HG02588 (cell line): Measurements from ENCODE around the gene MAN1C1.
"Not testable (repeated sequence)": the region's sequence is repeated elsewhere in the genome, so short reads cannot be mapped to it uniquely, and the experiment has no call there.

Source experiments
- ATAC-seq: cut with Tn5 transposase; IDR thresholded peaks from one replicate; pipeline ENCODE4 v1.9.1; 2021; ENCODE audit warnings: mild to moderate bottlenecking, moderate library complexity; ENCODE audit not compliant: unreplicated experiment

MAN1C1 gene

DNA sequence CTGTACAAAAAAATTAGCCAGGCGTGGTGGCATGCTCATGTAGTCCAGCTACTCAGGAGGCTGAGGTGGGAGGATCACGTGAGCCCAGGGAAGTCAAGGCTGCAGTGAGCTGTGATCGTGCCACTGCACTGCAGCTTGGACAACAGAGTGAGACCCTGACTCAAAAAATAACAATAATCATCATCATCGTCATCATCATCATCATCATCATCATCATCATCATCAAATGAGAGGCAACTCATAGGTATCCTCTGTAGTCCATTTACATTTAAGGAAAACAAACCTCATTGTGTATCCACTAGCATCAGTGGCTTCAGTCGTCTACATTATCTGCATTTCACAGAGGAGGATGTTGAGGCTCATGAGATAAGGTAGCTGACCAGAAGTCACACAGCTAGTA, 114.6 kb downstream of the MAN1C1 start:
- ATAC-seq: no peak

DNA sequence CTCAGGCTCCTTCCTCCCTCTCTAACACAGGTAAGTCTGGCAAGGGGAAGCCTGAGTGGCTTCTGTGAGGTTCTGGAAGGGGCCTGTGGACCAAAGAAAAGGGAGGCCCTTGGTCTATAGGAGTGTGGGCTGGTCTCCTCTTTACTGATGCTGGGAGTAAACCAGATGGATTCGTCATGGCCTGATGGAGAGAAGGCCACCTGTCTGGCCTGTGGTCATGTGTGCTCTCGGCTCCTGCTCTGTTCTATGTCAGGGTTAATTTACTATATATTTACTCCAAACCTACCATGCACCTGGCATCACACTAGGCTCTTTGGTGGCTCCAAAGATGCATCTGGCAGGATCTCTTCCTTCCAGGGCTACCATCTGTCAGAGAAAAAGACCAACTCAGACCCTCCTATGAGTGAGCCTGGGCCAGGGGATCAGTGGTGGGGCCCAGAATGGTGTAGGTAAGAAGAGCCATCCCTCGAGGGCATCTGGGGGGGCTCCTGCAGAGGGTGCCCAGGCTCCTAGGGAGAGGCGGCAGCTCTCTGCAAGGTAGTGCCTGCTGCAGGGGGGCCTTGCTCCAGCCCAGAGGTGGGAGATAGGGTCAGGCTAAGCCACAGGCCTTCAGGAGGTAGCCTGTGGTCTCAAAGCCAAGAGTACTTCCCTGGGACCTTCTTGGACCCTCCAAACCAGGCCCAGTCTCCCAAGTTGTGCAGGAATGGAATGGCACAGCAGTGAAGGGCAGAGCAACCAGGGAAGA, 115.2 kb downstream of the MAN1C1 start:
- ATAC-seq: no peak

DNA sequence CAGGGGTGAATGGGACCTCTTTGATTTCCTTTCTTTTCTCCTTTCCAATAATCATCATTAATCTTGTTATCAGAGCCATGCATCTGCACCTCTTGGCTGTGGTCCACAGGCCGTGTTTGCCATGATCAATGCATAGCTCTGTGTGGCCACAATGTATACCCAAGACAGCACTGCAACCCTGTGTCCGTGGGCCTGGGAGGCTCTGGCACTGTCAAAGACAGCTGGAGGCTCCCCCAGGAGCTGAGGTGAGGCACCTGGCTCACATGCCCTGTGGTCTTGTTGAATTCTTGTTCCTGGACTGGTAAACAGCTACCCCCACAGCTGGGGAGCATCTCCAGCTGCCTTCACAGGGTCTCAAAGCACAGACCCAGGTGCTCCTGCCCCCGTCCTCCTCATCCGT, 116.2 kb downstream of the MAN1C1 start:
- no peak for ATAC-seq

DNA sequence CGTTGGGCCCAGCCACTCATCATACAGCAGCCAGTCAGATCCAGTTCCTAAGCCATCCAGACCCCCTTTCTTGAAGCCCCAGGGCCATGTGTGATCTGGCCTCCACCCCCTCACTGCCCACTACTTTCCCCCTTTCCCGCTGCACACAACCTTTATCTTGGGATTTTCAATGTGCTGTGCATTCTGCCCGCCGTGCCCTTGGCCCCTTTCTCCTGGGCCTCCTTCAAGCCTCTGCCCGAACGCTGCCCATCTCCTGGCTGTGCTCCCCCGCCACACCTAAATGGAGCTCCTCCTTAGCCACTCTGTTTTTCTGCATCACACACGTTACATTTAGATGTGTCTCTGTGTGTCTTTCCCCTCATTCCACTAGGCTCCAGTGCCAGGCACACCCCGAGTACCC, 116.7 kb downstream of the MAN1C1 start:
- no peak for ATAC-seq

DNA sequence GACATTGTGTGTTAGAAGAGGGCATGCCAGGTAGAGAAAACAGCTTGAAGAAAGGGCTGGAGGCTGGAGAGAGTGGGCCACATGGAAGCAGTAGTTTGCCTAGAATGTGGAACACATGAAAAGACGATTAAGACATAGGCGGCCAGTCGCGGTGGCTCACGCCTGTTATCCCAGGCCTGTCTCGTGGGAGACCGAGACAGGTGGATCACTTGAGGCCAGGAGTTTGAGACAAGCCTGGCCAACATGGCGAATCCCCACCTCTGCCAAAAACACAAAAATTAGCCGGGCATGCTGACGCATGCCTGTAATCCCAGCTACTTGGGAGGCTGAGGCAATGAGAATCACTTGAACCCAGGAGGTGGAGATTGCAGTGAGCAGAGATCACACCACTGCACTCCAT, 118.4 kb downstream of the MAN1C1 start:
- not testable (repeated sequence) for ATAC-seq

DNA sequence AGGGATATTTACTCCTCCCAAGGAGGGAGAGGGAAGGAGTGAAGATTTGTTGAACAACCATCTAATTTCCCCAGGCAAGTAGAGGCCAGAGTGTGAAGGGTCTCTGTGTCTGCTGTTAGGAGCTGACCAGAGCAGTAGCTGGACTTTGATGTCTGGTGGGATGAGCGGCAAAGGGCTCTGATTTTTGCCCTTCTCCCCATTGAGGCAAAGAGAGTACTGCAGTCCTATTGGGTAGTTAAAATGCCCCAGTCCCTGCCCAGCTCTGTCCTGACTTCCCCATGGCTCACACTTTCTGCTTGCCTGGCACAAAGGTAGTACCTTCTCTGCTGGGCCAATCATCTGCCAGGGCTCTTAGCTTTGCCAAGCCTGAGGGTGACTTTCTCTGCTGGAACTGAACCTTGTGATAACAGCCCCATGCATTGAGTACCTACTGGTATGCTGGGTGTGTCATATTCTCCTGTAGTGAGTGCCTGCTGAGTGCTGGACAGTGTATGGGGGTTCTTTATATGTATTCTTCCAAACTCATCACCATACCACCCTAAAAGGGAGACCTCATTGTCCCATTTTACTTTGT, 119.5 kb downstream of the MAN1C1 start:
- no peak for ATAC-seq

DNA sequence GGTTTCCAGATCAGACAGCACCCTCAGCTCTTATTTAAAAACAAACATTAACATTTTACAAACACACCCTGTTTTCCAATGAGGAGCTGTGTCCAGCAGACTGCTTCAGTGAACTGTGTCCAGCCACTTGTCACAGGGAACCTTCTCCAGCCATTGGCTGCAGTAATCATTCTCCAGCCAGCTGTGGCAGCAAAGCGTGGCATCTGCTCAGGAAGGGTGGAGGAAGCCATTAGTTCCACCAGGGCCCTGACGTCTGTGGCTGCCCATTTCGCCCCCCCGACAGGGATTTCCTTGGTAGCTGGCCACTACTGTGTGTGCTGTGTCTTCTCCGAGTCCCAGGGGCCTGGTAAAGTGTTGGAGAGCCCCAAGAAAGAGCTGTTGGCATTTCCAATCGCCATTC, 120.5 kb downstream of the MAN1C1 start:
- no peak for ATAC-seq

DNA sequence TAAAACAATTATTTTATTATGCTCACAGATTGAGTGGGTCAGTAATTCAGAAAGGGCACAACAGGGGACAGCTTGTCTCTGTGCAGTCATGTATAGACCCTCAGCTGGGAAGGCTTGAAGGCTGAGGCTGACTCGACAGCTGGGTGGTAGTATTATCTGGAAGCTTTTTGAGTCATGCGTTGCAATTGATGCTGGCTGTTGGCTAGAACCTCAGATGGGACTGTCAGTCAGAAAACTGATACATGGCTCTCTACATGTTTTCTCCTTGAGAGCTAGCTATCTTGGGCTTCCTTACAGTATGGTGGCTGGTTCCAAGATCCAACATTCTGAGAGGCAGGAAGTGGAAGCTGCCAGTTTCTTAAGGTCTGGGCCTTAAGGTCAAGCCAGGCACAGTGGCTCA, 121.9 kb downstream of the MAN1C1 start:
- ATAC-seq: no peak

DNA sequence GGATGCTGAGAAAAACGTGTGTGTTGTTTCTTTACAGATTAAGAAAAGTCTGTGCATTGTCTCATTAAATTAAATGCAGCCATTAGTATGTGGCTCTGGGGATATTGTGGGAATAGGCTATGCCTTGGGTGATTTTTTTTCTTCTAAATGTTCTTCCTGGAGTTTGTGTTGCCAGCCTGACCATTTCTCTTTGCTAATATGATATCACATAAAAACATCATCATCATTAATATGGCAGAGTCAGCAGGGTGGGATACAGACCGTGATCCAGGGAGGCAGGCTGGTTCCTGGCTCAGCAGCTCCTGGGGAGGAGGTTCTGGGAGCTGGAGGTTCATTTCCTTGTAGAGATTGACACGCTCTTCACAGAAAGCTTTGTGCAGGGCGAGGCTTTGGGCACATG, 122.8 kb downstream of the MAN1C1 start:
- no peak for ATAC-seq

DNA sequence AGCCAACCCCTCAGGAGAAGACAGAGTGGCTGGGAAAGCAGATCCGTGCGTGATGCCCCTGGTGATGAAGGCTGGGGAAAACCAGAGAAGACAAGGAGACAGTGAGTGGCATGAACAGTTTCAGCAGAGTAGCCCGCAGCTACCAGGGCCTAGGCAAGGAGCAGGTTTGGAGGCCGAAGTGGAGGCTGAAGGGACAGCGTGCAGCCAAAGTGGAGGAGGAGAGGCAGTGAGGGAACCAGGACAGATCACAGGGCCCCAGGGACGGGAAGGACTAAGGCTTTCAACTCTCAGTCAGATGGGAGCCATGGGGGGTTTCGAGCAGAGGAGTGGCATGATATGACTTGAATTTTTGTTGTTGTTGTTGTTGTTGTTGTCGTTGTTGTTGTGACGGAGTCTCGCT, 123.5 kb downstream of the MAN1C1 start:
- no peak for ATAC-seq

DNA sequence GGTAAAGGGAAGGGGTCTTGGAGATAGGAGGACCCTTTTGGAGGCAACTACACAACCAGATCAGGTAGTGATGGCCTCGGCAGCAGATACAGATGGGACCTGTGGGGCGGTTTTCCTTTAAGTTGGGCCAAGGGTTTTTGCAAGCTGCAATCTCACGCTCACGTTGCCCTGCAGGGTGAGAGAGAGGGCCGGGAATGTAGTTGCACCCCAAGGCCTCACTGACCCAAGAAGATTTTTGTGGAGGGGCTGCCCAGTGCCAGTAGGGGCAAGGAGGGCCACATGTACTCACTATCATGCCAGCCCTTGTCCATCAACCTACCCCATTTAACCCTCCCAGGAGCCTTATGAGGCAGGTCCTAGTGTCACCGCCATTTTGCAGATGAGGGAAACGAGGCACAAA, 125.7 kb downstream of the MAN1C1 start:
- no peak for ATAC-seq

DNA sequence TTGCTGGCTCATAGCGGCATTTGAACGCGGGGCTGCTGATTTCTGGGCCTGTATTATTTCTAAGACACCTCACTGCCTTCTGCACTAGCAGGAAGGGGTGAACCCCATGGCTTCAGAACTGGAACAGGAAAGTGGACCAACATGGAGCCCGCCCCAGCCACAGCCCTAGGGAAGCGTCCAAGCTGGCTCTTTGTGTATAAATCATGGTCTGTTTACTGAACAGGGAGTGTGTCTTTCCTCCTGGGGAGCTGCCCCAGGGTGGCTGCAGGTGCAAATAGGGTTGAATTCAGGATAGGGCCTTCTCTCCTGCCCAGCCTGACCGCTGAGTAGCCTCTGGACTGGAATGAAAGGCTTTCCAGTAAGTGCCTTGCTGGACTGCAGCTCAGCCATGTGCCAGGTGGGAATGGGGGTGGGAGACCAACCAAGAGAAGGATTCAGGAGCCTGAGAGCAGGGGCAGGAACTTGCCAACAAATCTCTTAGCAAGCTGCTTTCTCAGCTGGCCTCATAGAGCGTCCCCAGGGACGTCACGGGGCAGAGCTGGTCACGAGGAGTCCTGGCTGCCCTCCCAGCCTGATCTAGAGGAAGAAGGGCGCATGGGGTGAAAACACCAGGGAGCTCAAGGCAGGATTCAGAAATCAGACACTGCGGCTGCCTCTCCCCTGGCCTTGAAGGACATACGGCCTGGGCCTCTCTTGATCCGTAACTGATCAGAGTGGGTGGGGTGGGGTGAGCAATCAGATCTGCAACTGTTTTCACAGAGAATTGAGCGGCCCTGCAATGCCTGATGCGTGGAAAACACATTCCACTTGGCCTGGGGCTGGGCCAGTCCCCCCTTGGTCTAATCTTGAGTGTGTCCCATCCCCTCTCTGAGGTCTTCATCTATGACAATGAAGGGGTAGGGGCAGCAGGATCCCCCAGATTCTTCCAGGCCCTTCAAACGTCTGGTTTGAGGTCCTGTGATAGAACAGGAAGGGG, 126.9 kb downstream of the MAN1C1 start:
- no peak for ATAC-seq

DNA sequence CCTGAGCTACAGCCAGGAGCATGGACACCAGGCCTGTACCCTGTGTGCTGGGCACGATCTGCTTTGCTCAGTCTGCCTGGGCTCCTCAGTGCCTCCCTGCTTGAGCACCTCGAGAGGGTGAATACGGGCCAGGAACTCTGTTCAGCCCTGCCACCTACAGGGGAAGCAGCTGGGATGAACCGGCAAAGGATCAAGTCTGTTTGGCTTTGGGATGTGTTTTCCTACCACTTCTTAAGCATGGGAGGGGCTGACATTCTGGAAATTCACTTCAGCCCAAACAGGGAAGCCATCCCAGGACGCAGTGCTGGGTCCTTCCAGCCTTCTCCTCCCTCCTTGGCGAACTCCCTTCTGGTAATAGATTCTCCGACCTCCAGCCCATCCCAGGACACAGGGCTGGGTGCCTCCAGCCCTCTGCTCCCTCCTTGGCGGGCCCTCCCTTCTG, 127.6 kb downstream of the MAN1C1 start:
- ATAC-seq: no peak

DNA sequence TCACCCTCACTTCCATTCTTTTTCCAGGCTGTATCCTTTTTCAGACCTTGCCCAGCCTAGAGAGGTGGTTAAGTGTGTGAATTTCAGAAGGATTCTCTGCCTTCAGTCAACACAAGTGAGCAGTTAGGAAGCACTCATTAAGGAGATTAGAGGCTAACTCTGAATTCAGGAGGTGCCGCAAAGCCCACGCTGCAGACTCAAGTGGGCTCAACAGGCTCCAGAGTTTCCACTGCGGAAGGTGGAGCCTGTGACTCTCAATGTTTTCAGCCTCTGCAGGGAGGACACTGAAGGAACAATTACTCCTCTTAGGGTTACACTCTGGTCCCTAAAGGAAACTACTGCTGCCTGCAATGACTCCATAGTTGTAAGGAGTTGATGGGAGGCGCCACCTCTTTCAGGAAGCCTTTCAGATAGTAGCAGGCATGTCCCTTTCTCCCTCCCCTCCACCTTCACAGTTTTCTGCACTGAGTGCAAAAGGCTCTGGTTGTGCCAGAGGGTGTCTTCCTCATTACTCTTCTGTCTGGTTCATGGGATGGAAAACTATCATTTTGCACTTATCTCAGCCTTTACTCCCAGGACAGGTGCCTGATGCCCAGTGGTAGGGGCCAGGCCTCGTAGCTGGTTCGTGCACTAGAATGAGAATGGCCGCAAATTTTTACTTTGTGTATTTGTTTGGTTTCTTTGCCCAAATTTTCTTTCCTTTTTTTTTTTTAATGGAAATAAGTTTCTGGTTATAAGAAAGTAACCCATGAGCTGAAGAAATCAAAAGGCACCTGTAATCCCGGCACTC, 128.2 kb downstream of the MAN1C1 start:
- ATAC-seq: no peak

DNA sequence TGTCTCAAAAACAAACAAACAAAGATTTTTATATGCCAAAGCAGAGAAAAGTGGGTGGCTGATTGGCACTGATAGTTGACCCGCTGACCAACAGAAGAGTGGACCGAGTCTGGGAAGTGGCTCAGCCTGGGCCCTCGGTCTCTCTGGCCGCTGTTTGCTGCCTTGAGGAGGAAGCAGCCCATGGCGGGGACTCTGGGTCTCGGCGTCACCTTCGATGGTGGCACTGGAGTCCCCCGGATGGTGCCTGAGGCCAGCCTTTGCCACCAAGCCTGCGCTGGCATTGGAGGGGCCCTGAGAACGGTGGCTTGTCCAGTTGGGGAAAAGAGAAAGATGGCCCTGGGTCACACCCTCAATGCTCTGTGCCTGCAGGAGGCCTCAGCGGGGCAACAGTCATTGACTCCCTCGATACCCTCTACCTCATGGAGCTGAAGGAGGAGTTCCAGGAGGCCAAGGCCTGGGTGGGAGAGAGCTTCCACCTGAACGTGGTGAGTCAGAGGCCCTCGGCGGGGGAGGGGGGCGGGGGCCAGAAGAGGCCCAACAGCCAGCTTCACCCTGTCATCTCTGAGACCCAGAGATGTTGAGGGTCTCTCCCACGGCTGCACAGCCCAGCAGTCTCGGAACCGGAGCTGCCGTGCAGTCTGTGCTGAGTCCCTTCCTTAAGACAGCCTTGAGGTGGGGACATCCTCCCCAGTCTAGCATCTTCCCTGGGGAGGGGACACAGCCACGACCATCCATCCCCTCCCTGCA, 129.9 kb downstream of the MAN1C1 start:
- no peak for ATAC-seq

DNA sequence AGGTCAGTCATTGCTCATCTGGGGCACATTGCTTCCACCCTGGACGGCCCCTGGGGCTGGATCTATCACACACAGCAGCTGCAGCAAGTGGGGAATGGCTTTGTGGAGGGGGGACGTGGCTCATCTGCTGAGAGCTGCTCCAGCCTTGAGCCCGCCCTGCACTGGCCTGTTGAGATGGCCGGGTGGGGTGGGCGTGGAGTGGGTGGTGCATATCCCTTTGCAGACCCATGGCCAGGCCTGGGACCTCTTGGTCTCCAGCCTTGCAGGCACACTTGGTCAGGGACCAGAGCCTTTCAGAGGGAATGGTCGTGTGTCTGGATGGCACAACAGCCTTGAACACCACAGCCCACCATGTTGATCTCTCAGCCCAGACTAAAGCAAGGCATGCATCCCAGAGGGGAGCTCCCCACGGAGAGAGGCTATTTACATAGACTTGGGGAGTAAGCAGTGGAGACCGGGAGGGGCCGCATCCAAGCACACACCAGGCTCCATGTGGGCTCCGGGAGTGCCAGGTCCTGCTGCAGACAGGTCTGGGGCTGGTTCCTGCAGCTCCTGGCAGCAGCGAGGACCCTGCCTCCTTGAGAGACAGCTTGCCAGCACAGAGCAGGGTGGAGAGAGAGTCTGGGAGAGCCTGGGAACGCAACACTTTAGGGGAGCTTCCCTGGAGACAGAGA, 130.6 kb downstream of the MAN1C1 start:
- no peak for ATAC-seq

DNA sequence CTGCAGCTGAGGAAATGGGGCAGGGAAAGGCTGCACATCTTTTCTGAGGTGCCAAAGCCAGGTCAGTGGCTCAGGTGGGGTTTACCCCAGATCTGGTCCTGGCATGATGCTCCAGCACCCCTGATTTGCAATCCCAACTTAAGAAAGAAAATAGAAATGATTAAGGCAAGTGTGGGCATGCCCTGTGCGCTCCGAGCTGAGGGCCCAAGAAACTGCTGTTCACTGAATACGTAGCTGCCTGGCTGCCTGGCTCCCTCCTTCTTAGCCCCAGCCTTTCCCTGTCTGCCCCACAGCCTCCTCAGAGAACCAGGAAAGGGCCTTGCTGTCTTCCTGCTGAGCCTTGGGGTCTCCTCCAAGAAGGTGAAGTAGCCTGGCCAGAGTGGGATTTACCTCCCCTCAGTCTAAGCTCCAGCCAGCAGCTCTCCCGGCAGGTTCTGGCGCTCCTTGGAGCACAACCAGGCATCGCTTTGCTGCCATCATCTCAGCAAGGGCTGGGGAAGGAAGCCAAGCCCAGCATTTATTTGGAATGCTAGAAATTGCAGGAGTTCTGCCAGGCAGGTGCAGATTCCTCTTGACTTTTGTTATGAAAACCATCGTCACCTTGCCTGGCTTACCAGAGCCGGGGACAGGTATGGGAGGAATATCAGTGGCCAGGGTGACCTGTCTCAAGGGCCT, 132.1 kb downstream of the MAN1C1 start:
- no peak for ATAC-seq

DNA sequence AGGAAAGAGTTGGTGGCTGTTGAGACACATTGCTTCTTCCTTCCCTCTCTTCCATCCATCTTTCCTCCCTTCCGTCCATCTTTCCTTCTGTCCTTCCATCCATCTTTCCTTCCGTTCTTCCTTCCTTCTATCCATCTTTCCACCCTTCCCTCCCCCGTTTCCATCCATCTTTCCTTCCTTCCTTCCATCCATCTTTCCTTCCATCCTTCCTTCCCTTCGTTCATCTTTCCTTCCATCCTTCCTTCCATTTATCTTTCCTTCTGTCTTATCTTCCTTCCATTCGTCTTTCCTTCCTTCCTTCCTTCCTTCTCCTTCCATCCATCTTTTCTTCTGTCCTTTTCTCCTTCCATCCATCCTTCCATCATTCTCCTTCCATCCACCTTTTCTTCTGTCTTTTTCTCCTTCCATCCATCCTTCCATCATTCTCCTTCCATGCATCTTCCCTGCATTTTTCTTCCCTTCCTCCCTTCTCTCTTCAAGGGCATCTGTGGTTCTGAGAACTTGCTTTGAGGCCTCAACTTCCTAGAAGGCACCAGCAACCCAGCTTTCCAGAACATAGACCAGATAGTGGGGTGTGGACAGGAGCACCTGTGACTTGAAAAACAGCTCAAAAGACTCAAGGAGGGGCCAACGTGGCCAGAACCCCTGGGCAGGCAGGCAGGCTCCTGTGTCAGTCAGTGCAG, 134.5 kb downstream of the MAN1C1 start:
- ATAC-seq: no peak
